Peyer's patch (tissue), 4 donors: ENCODE results near the gene NOL6. TPM values are rescaled to one million over a fixed set of nuclear protein-coding genes. Genes with fewer than 3 reads are reported as not detected.

Experiments
- DNase-seq, 3 donors: peaks; one replicate each; pipeline ENCODE4 v3.0.0-alpha.2; 2017 to 2019
- H3K27ac ChIP-seq, 4 donors: fragments of 200-600 bp; sonication (generic); one replicate each; pipeline ENCODE4 v1.5.1; 2016 to 2019
- H3K27me3 ChIP-seq, 2 donors: fragments of 200-600 bp; sonication (generic); one replicate each; pipeline ENCODE4 v1.5.1; 2019
- H3K36me3 ChIP-seq, 3 donors: fragments of 200-600 bp; sonication (generic); one replicate each; pipeline ENCODE4 v1.5.1; 2016 to 2019
- H3K4me1 ChIP-seq, 4 donors: fragments of 200-600 bp; sonication (generic); one replicate each; pipeline ENCODE4 v1.5.1; 2016 to 2019
- H3K4me3 ChIP-seq, 4 donors: fragments of 200-600 bp; sonication (generic); 1 replicate in 3 of 4; 2 replicates in 1 of 4; pipeline ENCODE4 v1.5.1; 2016 to 2019; ENCODE audit warnings: mild to moderate bottlenecking in 1 of 4
- H3K9me3 ChIP-seq, 4 donors: fragments of 200-600 bp; sonication (generic); one replicate each; pipeline ENCODE4 v1.5.1; 2016 to 2019; ENCODE audit warnings: mild to moderate bottlenecking in 1 of 4
- CTCF ChIP-seq, 6 experiments: fragments of 450-650 bp in 4 of 6; fragments of 200-600 bp in 2 of 6; sonication (generic) in 1 of 6; IDR thresholded peaks; one replicate each; pipeline ENCODE4 v1.5.1; 2017 to 2019; ENCODE audit warnings: antibody characterized with exemption in 6 of 6, mild to moderate bottlenecking in 3 of 6, moderate library complexity in 1 of 6
- POLR2A ChIP-seq, 2 donors: fragments of 450-650 bp; IDR thresholded peaks; one replicate each; pipeline ENCODE4 v1.5.1; 2017; ENCODE audit warnings: antibody characterized with exemption in 2 of 2, mild to moderate bottlenecking in 2 of 2, moderate library complexity in 2 of 2
- total RNA-seq, 4 donors: library from RNA; depleted of rRNA; stranded (reverse); fragments of >200 nt; gene quantifications; one replicate each; pipeline ENCODE4 v1.1.0, GENCODE V29; 2016

Gene NOL6
- total RNA-seq, 4 donors from 2014 or later: 14.5 to 26.4 (median 18.4) TPM

GRCh38 chr9:33453999-33454660, 19.6 kb downstream of the NOL6 start:
- H3K27me3 ChIP-seq: no peaks in the 10 kb centered on the region
- DNase-seq: peak in 1 of 3 donors; percentile 37
- no peaks in the 10 kb centered on the region for H3K36me3 ChIP-seq
- TF ChIP-seq POLR2A (IDR thresholded peaks at IDR 0.05) (no peak), CTCF (IDR thresholded peaks at IDR 0.05) (no peak)
- H3K4me1 ChIP-seq: peaks cover 0 to 30% (median 4%) of the 10 kb centered on the region in 4 donors
- peak overlapping the region in 1 of 4 donors; percentile 25 for H3K27ac ChIP-seq
- H3K4me3 ChIP-seq: no peak overlapping the region
- H3K9me3 ChIP-seq: no peaks in the 10 kb centered on the region

GRCh38 chr9:33453286-33453860, 20.4 kb downstream of the NOL6 start:
- H3K36me3 ChIP-seq: no peaks in the 10 kb centered on the region

GRCh38 chr9:33452828-33453271, 20.9 kb downstream of the NOL6 start:
- no peaks in the 10 kb centered on the region for H3K9me3 ChIP-seq
- no peaks in the 10 kb centered on the region for H3K36me3 ChIP-seq
- H3K4me3 ChIP-seq: no peak overlapping the region
- peak; percentile 43 to 72 (median 70) for DNase-seq
- TF ChIP-seq POLR2A (IDR thresholded peaks at IDR 0.05): no peak
- TF ChIP-seq CTCF (IDR thresholded peaks at IDR 0.05): peak in 5 of 6 experiments; percentile 20 to 71 (median 66)
- peak overlapping the region in 1 of 4 donors; percentile 42 for H3K27ac ChIP-seq
- peaks cover 0 to 23% (median 2%) of the 10 kb centered on the region in 4 donors for H3K4me1 ChIP-seq
- H3K27me3 ChIP-seq: no peaks in the 10 kb centered on the region

More at GRCh38 chr9:33453286-33453860, 20.4 kb downstream of the NOL6 start:
- TF ChIP-seq POLR2A (IDR thresholded peaks at IDR 0.05) (no peak), CTCF (IDR thresholded peaks at IDR 0.05) (no peak)
- Histone ChIP-seq H3K27ac (peak overlapping the region in 1 of 4 donors; percentile 42), H3K27me3 (no peaks in the 10 kb centered on the region), H3K4me3 (no peak overlapping the region), H3K9me3 (no peaks in the 10 kb centered on the region), H3K4me1 (peaks cover 0 to 23% (median 0%) of the 10 kb centered on the region in 4 donors)
- no peak for DNase-seq

GRCh38 chr9:33450621-33451146, 23.0 kb downstream of the NOL6 start:
- H3K27me3 ChIP-seq: no peaks in the 10 kb centered on the region
- DNase-seq: peak in 2 of 3 donors; percentile 54 to 69
- H3K4me1 ChIP-seq: peaks cover 4 to 36% (median 13%) of the 10 kb centered on the region in 4 donors
- no peak overlapping the region for H3K4me3 ChIP-seq
- TF ChIP-seq POLR2A (IDR thresholded peaks at IDR 0.05) (no peak), CTCF (IDR thresholded peaks at IDR 0.05) (no peak)
- no peaks in the 10 kb centered on the region for H3K36me3 ChIP-seq
- no peaks in the 10 kb centered on the region for H3K9me3 ChIP-seq
- H3K27ac ChIP-seq: no peak overlapping the region

- H3K4me1 ChIP-seq: peaks cover 4 to 43% (median 15%) of the 10 kb centered on the region in 4 donors
- DNase-seq: no peak
- H3K27ac ChIP-seq: no peak overlapping the region
- H3K4me3 ChIP-seq: no peak overlapping the region
- TF ChIP-seq CTCF (IDR thresholded peaks at IDR 0.05): no peak
- TF ChIP-seq POLR2A (IDR thresholded peaks at IDR 0.05): no peak
- no peaks in the 10 kb centered on the region for H3K27me3 ChIP-seq
- H3K36me3 ChIP-seq: no peaks in the 10 kb centered on the region
- H3K9me3 ChIP-seq: no peaks in the 10 kb centered on the region
Measured at GRCh38 chr9:33449715-33450114, 24.0 kb downstream of the NOL6 start.
